Stomach smooth muscle (tissue), 2 donors: ENCODE measurements around the gene SLC13A5.
"Not testable (repeated sequence)": the region's sequence is repeated elsewhere in the genome, so short reads cannot be mapped to it uniquely, and the experiment has no call there.

Experiments
- H3K27ac ChIP-seq: one replicate; pipeline ENCODE4 v1.7.0; 2013; ENCODE audit warnings: mild to moderate bottlenecking, low read length, inconsistent platforms
- H3K27me3 ChIP-seq, 2 donors: one replicate each; pipeline ENCODE4 v1.7.0; 2013; ENCODE audit warnings: low read length in 2 of 2; ENCODE audit not compliant: insufficient read depth in 2 of 2, control insufficient read depth in 1 of 2
- H3K36me3 ChIP-seq, 2 donors: one replicate each; pipeline ENCODE4 v1.7.0; 2013; ENCODE audit warnings: low read length in 2 of 2; ENCODE audit not compliant: control insufficient read depth in 2 of 2, insufficient read depth in 2 of 2
- H3K4me1 ChIP-seq: one replicate; pipeline ENCODE4 v1.7.0; 2013; ENCODE audit warnings: low read length; ENCODE audit not compliant: control insufficient read depth, insufficient read depth
- H3K4me3 ChIP-seq, 2 donors: one replicate each; pipeline ENCODE4 v1.7.0; 2013; ENCODE audit warnings: low read length in 2 of 2
- H3K9ac ChIP-seq, 2 donors: one replicate each; pipeline ENCODE4 v1.7.0; 2013; ENCODE audit warnings: low read length in 2 of 2, mild to moderate bottlenecking in 1 of 2
- H3K9me3 ChIP-seq, 2 donors: one replicate each; pipeline ENCODE4 v1.7.0; 2013; ENCODE audit warnings: low read length in 2 of 2; ENCODE audit not compliant: control insufficient read depth in 2 of 2
- donor health status: healthy.
- donor health status: Pancreatic carcinoma.

Gene SLC13A5

DNA sequence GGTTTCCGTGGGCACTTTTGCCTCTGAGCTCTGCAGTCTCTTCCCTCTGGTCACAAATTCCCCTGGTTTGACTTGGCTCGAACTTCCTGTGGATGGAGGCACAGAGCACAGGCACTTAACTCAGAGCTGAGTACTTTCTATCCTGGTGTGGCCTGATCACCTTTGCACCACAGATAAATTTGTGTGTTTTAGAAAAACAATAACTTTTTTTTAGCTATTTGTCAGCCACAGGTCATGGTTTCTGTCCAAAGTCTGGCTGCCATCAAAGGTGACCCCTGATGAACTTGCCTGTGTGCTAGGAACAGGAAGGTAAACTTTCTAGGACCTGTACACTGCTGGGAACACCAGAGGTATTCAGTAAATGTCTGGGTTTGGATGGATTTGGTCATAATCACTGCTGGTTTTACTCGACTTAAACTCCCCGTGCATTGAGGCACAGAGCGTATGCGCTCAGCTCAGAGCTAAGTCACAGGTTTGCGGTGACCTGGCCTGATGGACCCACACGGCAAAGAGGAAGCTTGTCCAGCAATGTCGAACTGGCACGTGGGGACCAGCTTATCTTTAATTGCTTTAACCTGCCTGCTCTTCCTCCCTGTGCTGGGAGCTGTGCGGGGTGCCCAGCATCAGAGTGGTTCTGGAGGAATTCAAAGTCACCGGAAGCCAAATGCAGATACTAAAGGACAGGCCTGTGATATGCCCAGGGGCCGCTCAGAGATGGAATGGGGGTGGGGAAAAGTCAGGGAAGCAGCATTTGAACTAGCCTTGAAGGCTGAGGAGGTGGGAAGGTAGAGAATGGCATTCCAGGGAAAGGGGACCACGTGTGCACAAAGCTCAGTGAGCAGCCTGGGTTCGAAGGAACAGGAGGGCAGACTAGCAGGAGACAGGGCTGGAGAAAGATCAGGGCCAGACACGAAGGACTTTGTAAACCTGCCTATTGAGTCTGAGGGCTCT, 12.9 kb downstream of the SLC13A5 start:
- H3K27ac ChIP-seq: no peak overlapping the region
- H3K4me1 ChIP-seq: no peaks in the 10 kb centered on the region
- no peaks in the 10 kb centered on the region for H3K9me3 ChIP-seq
- H3K36me3 ChIP-seq: no peaks in the 10 kb centered on the region
- H3K9ac ChIP-seq: no peak overlapping the region
- H3K27me3 ChIP-seq: peaks cover 7 to 9% of the 10 kb centered on the region in 2 donors
- no peak overlapping the region for H3K4me3 ChIP-seq

DNA sequence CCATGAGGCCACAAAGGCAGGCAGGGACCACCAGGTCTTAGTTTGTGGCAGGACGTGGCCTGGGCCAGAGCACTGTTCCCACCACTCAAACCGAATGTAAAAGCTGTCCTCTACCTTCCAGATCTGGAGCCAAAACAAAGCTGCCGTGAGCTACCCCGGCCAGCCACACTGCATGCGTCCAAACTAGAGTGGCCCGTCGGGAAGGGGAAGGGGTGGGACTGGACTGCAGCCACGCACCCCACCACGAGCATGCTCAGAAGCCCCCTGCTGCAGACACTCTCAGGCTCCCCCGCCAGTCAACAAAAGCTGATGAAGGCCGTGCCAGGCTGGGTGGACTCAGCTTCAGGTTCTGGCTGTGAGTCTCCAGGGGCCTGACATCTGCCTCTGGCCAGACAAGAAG, 15.2 kb downstream of the SLC13A5 start:
- no peak overlapping the region for H3K4me3 ChIP-seq
- H3K9me3 ChIP-seq: no peaks in the 10 kb centered on the region
- H3K27ac ChIP-seq: no peak overlapping the region
- no peaks in the 10 kb centered on the region for H3K36me3 ChIP-seq
- no peaks in the 10 kb centered on the region for H3K4me1 ChIP-seq
- H3K27me3 ChIP-seq: peaks cover 2% of the 10 kb centered on the region in 2 donors
- no peak overlapping the region for H3K9ac ChIP-seq

DNA sequence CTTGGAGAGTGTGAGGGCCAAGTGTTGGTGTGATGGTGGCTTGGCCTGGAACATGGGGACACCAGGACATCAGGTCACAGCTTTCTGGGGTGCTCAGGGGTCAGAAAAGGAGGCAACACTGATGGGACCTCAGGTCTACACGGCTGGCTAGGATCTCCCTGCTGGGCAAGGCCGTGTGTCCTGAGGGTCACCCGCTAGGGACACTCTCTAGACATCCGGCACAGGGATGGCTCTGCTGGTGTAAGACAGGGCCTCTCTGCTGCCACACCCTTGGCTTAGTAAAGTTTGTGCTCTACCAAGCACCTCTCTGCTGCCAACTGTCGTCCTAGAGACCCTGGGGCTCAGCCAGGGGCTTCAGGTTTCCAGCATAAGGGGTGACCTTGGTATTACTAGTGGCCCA, 16.3 kb downstream of the SLC13A5 start:
- no peak overlapping the region for H3K27ac ChIP-seq
- H3K36me3 ChIP-seq: no peaks in the 10 kb centered on the region
- H3K9me3 ChIP-seq: no peaks in the 10 kb centered on the region
- no peaks in the 10 kb centered on the region for H3K4me1 ChIP-seq
- H3K27me3 ChIP-seq: no peaks in the 10 kb centered on the region
- H3K9ac ChIP-seq: no peak overlapping the region
- no peak overlapping the region for H3K4me3 ChIP-seq

DNA sequence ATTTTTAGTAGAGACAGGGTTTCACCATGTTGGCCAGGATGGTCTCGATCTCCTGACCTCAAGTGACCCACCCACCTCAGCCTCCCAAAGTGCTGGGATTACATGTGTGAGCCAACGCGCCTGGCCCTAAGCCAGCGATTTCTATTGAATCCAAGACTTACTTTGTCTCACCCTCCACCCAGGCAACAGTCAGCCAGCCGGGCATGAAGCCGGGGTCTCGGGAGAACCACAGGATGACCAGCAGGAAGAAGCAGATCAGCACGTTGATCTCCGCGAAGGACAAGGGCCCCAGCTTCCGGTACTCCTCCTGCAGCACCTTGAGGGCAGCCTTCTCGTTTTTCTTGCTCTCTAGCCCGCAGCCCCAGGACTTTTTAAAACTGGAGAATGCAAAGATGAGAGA, 17.6 kb downstream of the SLC13A5 start:
- Histone ChIP-seq H3K27me3 (peaks cover 0 to 1% of the 10 kb centered on the region in 2 donors), H3K36me3 (no peaks in the 10 kb centered on the region), H3K9ac (no peak overlapping the region), H3K27ac (no peak overlapping the region), H3K4me1 (no peaks in the 10 kb centered on the region), H3K4me3 (no peak overlapping the region), H3K9me3 (no peaks in the 10 kb centered on the region)

DNA sequence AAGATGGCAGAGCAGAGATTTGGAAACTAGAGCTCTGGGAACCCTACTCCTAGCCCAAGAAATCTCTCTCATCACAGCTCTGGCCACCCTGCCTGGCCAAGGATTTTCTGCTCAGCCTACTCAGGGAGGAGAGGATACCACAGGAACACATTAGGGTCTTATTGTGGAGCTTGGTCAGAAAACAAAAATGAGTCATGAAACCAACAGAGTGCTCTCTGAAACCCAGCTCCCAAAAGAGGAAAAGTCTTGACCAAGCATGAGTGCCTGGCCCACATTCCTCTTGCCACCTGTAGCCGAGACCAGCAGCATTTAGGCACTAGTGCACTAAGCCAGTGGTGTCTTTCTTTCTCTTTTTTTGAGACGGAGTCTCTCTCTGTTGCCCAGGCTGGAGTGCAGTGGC, 18.1 kb downstream of the SLC13A5 start:
- H3K9ac ChIP-seq: no peak overlapping the region
- no peak overlapping the region for H3K27ac ChIP-seq
- no peaks in the 10 kb centered on the region for H3K36me3 ChIP-seq
- no peaks in the 10 kb centered on the region for H3K4me1 ChIP-seq
- no peak overlapping the region for H3K4me3 ChIP-seq
- H3K9me3 ChIP-seq: no peaks in the 10 kb centered on the region
- peaks cover 0 to 4% of the 10 kb centered on the region in 2 donors for H3K27me3 ChIP-seq

DNA sequence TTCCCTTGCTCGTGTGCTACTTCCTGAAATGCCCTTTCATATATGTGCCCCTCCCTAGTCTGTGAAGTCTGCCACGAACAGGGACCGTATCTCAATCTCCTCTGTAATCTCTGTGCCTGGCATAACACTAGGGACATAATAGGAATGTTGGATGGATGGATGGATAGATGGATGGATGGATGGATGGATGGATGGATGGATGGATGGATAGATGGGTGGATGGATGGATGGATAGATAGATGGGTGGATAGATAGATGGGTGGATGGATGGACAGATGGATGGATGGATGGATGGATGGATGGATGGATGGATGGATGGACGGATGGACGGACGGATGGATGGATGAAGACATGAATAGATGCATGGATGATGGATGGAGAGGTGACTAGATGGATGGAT, 21.2 kb downstream of the SLC13A5 start:
- H3K4me1 ChIP-seq, H3K27ac ChIP-seq, H3K4me3 ChIP-seq, H3K9ac ChIP-seq, H3K9me3 ChIP-seq, H3K36me3 ChIP-seq: not testable (repeated sequence)
- peaks cover 0 to 13% of the 10 kb centered on the region in 2 donors for H3K27me3 ChIP-seq

DNA sequence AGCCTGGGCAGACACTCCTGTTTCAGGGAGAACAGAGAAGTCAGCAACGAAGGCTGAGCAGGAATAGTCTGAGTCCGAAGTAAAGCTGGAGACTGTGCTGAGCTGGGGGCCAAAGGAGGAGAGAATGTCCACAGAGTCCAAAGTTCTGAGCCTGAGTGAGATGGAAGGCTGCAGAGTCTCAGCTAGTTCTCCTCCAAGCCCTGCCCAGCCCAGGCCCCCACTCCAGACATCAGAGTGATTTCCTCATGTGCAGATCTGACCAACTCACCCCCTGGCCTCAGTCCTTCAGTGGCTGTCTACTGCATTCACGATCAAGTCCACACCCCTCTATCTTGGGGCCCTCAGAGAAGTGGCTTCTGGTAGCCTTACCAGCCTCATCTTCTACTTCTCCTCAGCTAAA, 21.6 kb downstream of the SLC13A5 start:
- H3K36me3 ChIP-seq: no peaks in the 10 kb centered on the region
- no peaks in the 10 kb centered on the region for H3K4me1 ChIP-seq
- no peak overlapping the region for H3K27ac ChIP-seq
- no peak overlapping the region for H3K9ac ChIP-seq
- peaks cover 0 to 13% of the 10 kb centered on the region in 2 donors for H3K27me3 ChIP-seq
- H3K9me3 ChIP-seq: no peaks in the 10 kb centered on the region
- H3K4me3 ChIP-seq: no peak overlapping the region

DNA sequence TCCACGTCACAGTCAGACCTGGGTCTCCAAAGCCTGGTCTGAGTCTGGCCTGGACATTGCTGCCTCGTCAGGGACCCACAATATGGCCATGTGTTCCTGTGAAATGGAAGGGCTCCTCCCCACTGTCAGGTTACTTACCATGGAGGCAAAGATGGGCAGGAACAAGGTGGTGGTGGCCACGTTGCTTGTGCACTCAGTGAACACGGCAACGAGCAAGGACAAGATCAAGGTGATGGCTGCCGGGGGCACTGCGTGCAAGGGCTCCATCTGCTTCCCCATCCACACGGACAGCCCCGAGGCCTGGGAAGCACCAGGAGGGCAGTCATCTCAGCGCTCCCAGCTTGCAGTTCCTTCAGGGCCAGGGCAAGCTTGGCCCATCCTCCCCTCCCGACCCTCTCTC, 22.5 kb downstream of the SLC13A5 start:
- Histone ChIP-seq H3K9me3 (no peaks in the 10 kb centered on the region), H3K36me3 (no peaks in the 10 kb centered on the region), H3K4me3 (no peak overlapping the region), H3K27ac (no peak overlapping the region), H3K27me3 (peaks cover 3 to 18% of the 10 kb centered on the region in 2 donors), H3K9ac (no peak overlapping the region), H3K4me1 (no peaks in the 10 kb centered on the region)

DNA sequence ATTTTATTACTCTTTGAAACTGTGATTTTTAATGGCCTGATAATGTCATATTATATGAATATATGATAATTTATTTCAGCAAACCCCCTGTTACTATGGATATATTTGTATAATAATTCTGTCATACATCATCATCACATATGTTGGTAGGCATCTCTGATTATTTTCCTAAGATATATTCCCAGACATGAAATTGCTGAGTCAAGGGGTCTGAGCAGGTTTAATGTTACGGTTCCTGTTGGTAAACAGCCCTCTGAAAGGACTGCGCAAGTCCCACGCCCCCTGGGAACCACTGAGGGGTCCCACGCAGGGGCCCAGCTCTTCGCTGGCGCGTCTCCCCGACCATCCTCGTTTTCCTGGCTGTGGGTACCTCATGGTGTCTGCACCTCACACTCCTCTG, 24.2 kb downstream of the SLC13A5 start:
- H3K9me3 ChIP-seq: no peaks in the 10 kb centered on the region
- H3K4me1 ChIP-seq: no peaks in the 10 kb centered on the region
- no peak overlapping the region for H3K9ac ChIP-seq
- H3K36me3 ChIP-seq: no peaks in the 10 kb centered on the region
- H3K27me3 ChIP-seq: peaks cover 3 to 22% of the 10 kb centered on the region in 2 donors
- H3K4me3 ChIP-seq: no peak overlapping the region
- H3K27ac ChIP-seq: no peak overlapping the region

DNA sequence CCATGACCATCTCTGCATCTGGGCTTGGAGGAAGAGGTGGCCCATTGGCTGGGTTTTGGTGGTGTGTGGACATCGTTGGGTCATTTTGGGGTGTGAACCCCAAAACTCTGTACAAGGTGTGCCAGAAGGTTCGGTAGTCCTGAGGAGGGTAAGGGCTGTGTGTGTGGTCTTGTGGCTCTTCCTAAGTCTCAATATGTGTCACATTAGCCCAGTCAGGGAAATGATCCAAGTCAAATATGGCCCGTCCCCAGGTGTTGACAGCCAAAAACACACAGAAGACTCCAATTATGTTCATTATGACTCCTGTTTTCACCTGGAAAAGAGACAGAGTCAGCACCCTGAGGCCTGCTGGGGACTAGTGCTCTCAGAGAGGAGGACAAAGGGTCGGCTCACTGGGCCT, 27.1 kb downstream of the SLC13A5 start:
- Histone ChIP-seq H3K27me3 (peaks cover 3 to 26% of the 10 kb centered on the region in 2 donors), H3K4me1 (no peaks in the 10 kb centered on the region), H3K9me3 (no peaks in the 10 kb centered on the region), H3K4me3 (no peak overlapping the region), H3K9ac (no peak overlapping the region), H3K36me3 (no peaks in the 10 kb centered on the region), H3K27ac (no peak overlapping the region)
